Activated naive CD4-positive, alpha-beta T cell treated with anti-CD3 and anti-CD28 coated beads, Interleukin-2, amount 50 U/mL, for 72 hours (primary cell): ENCODE measurements around the gene RNF115. TPM values are rescaled to one million over a fixed set of nuclear protein-coding genes. Genes with fewer than 3 reads are reported as not detected.
"Not testable (repeated sequence)": the region's sequence is repeated elsewhere in the genome, so short reads cannot be mapped to it uniquely, and the experiment has no call there.

Experiments used
- ATAC-seq, 2 donors: fragments of 150-1000 bp; cut with Tn5 transposase; 2 replicates each; pipeline ENCODE4 v1.10.0; 2021; ENCODE audit warnings: mild to moderate bottlenecking in 2 of 2, moderate library complexity in 2 of 2
- DNase-seq, 2 donors: peaks; one replicate each; pipeline ENCODE4 v3.0.0; 2021 to 2022; ENCODE audit warnings: low spot score in 2 of 2
- H3K27ac Mint-ChIP-seq, 2 donors: one replicate each; pipeline ENCODE4 v1.8.0; 2022; ENCODE audit warnings: mild to moderate bottlenecking in 2 of 2, mixed read lengths in 2 of 2
- H3K36me3 Mint-ChIP-seq, 2 donors: one replicate each; pipeline ENCODE4 v1.8.0; 2022; ENCODE audit warnings: mixed read lengths in 2 of 2
- H3K9me3 Mint-ChIP-seq, 2 donors: one replicate each; pipeline ENCODE4 v1.8.0; 2022; ENCODE audit warnings: mixed read lengths in 2 of 2
- total RNA-seq, 2 donors: library from RNA; stranded (reverse); gene quantifications; one replicate each; pipeline ENCODE4 v1.2.3, GENCODE V29; 2022

RNF115 gene
- total RNA-seq, 2 donors from 2014 or later: 10.7 to 12.6 TPM

DNA sequence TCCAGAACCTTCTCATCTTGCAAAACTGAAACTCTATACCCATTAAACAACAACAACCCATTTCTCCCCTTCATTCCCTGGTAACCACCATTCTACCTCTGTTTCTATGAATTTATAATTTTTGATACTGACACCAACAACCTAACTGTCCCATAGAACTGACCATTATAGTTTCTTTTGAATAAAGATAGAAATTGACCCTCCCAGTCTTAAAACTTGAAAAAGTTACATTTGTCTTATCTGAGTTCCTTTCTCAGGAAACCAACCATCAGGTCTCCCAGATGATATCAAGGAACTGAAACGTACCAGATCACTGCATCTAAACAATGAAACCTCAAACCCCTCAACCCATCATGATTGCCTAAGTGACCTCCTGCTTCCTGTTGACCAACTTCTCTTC, 27.1 kb downstream of the RNF115 start:
- Mint-ChIP-seq H3K9me3 (peaks cover 17 to 25% of the 10 kb centered on the region in 2 donors), H3K27ac (no peak overlapping the region), H3K36me3 (peaks cover 33 to 50% of the 10 kb centered on the region in 2 donors)
- no peak for ATAC-seq
- DNase-seq: no peak

DNA sequence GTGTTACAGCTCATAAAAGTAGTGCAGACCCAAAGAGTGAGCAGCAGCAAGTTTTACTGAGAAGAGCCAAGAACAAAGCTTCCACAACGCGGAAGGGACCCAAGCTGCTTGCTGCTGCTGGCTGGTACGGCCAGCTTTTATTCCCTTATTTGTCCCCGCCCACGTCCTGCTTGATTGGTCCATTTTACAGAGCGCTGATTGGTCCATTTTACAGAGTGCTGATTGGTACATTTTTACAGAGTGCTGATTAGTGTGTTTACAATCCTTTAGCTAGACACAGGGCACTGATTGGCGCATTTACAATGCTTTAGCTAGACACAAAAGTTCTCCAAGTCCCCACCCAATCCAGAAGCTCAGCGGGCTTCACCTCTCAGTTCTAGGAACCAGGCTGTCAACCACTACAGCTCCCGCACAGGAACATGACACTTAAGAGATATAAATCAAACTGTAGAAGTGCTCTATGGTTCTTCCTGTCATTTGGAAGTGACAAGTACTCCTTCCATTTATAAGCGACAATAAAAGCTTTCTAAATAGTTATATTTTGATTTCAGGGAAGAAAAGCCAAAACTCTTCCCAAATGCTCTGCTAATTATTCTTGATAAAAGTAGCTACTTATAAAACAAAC, 28.5 kb downstream of the RNF115 start:
- Mint-ChIP-seq H3K27ac (no peak overlapping the region), H3K36me3 (peaks cover 33 to 50% of the 10 kb centered on the region in 2 donors), H3K9me3 (peaks cover 17 to 25% of the 10 kb centered on the region in 2 donors)
- DNase-seq (no peak), ATAC-seq (no peak)

DNA sequence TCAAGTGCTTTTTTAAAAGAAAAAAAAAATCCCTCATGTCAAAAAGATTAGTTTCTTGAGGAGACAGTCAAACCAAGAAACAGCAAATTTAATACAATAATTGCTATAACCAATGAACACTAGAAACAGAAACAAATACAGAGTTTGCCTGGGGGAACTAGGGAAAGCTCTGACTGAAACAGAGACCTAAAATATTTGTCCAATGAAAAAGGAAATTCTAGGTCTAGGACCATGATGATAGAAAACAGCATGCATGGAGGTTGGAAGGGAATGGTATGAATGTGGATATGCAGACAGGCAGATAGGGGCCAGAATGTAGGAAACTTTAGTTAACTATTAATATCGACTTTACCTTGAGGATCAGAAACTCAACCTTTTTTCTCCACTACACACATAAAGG, 31.4 kb downstream of the RNF115 start:
- no peak for DNase-seq
- peaks cover 12 to 14% of the 10 kb centered on the region in 2 donors for H3K9me3 Mint-ChIP-seq
- no peak overlapping the region for H3K27ac Mint-ChIP-seq
- ATAC-seq: no peak
- H3K36me3 Mint-ChIP-seq: peaks cover 23 to 27% of the 10 kb centered on the region in 2 donors

DNA sequence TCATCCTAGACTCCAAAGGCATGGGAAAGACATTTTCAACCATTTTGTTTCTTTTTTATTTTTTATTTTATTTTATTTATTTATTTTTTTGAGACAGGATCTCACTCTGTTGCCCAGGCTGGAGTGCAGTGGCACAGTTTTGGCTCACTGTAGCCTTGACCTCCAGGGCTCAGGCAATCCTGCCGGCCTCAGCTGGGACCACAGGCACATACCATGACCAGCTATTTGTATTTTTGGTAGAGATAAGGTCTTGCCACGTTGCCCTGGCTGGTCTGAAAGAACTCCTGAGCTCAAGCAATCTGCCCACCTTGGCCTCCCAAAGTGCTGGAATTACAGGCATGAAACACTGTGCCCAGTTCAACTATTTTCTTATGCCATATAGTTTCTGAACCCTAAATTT, 32.0 kb downstream of the RNF115 start:
- H3K36me3 Mint-ChIP-seq: peaks cover 17 to 21% of the 10 kb centered on the region in 2 donors
- DNase-seq, H3K27ac Mint-ChIP-seq, ATAC-seq, H3K9me3 Mint-ChIP-seq: not testable (repeated sequence)

DNA sequence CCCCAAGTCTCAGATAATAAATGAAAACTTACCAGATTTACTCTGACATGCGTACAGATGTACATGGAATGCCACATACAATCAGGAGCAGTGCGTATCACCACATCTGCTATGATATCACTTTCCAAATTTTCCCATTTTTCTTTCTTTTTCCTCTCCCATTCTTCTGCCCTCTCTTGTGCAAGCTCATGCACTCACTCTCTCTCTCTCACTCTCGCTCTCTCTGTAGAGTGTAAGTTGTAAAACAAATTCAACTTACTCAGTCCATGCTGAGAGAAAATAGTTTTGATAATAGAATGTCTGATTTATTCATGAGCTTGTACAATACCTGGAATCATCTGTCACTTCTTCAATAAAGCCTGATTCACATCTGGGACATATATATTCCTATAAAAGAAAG, 35.3 kb downstream of the RNF115 start:
- ATAC-seq (no peak), DNase-seq (no peak)
- H3K36me3 Mint-ChIP-seq: peaks cover 0 to 6% of the 10 kb centered on the region in 2 donors
- no peak overlapping the region for H3K27ac Mint-ChIP-seq
- no peaks in the 10 kb centered on the region for H3K9me3 Mint-ChIP-seq

DNA sequence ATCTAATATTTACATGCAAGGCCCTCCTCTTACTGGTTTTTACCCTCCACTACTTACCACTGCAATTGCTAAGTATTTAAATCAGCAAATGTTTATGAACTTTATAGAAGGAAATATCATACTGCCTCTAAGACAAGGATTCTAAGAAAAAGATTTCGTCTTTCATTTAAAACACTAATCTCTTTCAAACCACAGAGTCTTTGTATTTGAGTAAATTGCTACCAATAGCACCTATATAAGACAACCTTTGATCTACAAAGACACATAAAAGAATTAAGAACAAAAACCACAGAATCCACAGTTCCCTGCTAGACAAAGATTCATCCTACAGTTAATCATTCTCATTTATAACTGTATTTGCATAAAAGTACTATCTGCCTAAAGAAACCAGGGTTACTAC, 37.6 kb downstream of the RNF115 start:
- Mint-ChIP-seq H3K27ac (peak overlapping the region; percentile 44 to 67), H3K9me3 (no peaks in the 10 kb centered on the region), H3K36me3 (peaks cover 0 to 6% of the 10 kb centered on the region in 2 donors)
- ATAC-seq (peak; percentile 77 to 86), DNase-seq (no peak)

DNA sequence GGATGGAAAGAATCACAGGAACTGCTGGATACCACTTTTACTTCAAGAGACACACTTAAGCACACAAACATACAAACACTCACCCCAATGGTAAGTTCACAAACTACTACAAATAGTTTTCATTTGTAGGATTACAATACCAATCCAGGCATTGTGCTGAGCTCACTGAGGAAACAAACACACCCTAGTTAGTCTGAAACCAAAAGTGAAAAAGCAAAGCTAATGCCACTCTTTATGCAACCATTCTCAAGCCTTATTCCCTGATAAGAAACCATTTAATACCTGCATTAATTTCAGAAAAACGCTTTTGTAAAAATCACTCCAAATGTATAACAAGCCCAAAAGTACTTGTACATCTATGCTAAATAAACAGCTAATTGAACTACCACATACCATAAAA, 38.3 kb downstream of the RNF115 start:
- ATAC-seq (peak in 1 of 2 donors; percentile 39), DNase-seq (no peak)
- Mint-ChIP-seq H3K36me3 (peaks cover 0 to 6% of the 10 kb centered on the region in 2 donors), H3K27ac (peak overlapping the region in 1 of 2 donors; percentile 67), H3K9me3 (no peaks in the 10 kb centered on the region)

DNA sequence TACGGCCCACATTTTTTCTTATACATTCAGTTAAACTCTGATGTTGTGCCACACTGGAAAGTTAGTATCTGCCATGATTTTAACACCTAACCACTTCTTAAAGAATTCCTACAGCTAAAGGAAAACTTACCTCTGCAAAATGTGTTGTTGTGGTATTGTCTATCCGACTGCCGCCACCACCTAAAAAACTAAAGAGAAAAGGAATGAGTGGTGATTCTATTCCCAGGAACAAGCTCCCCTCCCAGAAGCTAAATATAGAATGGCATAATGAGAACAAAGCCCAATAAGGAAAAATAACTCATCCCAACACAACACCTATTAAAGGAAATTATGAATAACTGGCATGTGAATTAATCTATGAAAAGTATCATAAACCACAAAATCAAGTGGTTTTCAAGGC, 39.5 kb downstream of the RNF115 start:
- Mint-ChIP-seq H3K27ac (no peak overlapping the region), H3K9me3 (no peaks in the 10 kb centered on the region), H3K36me3 (peaks cover 0 to 6% of the 10 kb centered on the region in 2 donors)
- ATAC-seq (no peak), DNase-seq (no peak)

DNA sequence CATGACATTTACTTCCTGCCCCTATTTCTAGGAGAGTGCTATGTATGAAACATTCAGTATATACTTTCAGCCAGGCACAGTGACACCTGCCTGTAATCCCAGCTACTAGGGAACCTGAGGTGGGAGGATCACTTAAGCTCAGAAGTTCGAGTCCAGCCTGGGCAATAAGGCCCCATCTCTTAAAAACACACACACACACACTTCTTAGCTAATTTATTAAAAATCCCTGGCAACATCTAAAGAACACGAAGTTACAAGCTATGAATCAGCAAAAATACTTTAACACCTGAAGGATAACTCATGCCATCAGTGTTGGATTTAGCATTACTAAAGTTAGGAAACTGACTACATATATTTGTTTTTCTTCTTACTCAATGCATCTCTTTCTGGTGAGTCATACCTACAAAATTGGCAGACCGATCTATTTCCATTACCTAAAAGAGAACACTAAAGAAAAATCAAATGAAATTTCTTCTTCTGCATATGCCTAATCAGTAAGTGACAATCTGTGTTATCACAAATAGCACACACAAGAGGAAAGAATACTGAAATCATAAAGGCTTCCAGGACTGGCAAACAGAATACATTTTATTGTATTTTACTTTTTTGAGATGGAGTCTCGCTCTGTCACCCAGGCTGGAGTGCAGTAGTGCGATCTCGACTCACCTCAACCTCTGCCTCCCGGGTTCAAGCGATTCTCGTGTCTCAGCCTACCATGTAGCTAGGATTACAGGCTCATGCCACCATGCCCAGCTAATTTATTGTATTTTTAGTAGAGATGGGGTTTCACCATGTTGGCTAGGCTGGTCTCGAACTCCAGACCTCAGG, 41.4 kb downstream of the RNF115 start:
- Mint-ChIP-seq H3K36me3 (no peaks in the 10 kb centered on the region), H3K9me3 (no peaks in the 10 kb centered on the region), H3K27ac (peak overlapping the region in 1 of 2 donors; percentile 35)
- peak; percentile 41 to 70 for ATAC-seq
- no peak for DNase-seq

DNA sequence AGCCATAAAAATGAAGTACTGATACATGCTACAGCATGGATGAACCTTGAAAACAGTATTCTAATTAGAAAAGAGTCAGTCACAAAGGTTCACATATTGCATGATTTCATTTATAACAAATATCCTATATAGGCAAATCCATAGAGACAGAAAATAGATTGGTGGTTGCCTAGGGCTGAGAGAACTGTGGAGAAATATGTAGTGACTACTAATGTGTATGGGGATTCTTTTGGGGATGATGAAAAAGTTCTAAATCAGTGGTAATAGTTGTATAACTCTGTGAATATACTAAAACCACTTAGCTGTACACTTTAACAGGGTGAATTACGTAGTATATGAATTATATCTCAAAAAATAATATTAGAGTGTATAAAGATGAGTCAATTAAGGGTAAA, 45.8 kb downstream of the RNF115 start:
- Mint-ChIP-seq H3K27ac (no peak overlapping the region), H3K36me3 (peaks cover 0 to 4% of the 10 kb centered on the region in 2 donors), H3K9me3 (no peaks in the 10 kb centered on the region)
- DNase-seq: no peak
- ATAC-seq: no peak

DNA sequence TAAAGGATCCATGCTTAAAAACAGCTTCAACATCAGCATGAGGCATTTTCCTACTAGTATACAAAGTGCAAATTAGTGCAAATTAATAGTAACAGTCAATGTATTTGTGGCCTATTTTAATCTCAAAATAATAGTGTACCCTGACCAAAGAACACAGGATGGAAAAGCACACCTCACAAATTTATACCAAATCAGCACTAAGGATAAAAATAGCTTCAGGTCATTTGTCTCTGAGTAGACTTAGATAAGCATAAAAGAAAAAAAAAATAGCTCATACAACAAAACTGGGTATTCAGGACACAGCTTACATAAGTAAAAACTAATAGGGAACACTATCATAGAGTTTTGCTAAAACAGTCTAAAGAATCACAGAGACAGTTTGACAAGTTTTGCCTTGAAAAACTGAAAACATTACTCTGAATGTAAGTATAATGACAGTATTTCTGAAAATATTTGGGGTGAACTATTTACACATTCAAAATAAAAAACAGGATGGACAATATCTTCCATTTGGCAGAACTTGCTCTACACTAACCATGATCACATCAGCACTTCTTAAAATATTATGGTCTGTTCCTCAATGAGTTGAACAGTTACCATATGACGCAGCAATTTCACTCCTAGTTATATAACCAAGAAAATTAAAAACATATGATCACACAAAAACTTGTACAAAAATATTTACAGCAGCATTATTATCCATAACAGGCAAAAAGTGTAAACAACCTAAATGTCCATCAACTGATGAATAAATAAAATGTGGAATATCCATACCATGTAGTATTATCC, 46.3 kb downstream of the RNF115 start:
- H3K27ac Mint-ChIP-seq: no peak overlapping the region
- H3K36me3 Mint-ChIP-seq: peaks cover 0 to 4% of the 10 kb centered on the region in 2 donors
- H3K9me3 Mint-ChIP-seq: no peaks in the 10 kb centered on the region
- DNase-seq: no peak
- no peak for ATAC-seq

DNA sequence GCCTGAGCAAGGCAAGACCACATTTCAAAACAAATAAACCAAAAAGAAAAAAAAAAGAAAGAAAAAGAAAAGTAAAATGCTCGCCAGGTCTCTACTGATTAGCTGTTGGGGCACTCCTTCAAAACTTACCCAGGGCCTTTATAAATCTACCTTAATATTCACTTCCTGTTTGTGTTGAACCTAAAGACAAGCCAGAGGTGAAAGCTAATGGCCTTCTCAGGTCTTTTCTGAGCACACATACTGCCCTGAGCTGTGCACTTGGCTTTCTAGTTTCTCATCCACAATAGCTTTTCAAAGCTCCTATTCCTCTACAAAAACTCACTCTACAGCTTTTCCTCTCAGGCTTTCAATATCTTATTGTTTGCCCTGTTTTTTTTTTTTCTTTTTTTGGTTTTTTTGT, 50.5 kb downstream of the RNF115 start:
- Mint-ChIP-seq H3K27ac (peak overlapping the region in 1 of 2 donors; percentile 77), H3K36me3 (peaks cover 0 to 4% of the 10 kb centered on the region in 2 donors), H3K9me3 (no peaks in the 10 kb centered on the region)
- DNase-seq: no peak
- no peak for ATAC-seq

DNA sequence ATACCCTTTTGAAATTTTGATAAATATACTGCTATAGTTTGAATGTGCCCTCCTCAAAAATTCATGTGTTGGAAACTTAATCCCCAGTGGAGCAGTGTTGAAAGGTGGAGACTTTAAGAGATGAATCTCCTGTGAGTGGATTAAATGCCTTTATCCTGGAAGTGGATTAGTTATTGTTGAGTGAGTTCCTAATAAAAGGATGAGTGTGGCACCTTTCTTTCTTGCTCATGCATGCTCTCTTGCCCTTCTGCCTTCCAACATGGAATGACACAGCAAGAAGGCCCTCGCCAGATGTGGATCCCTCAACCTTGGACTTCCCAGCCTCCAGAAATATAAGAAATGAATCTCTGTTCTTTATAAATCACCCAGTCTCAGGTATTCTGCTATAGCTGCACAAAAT, 52.8 kb downstream of the RNF115 start:
- Mint-ChIP-seq H3K36me3 (peaks cover 0 to 4% of the 10 kb centered on the region in 2 donors), H3K27ac (no peak overlapping the region), H3K9me3 (no peaks in the 10 kb centered on the region)
- ATAC-seq (no peak), DNase-seq (no peak)

DNA sequence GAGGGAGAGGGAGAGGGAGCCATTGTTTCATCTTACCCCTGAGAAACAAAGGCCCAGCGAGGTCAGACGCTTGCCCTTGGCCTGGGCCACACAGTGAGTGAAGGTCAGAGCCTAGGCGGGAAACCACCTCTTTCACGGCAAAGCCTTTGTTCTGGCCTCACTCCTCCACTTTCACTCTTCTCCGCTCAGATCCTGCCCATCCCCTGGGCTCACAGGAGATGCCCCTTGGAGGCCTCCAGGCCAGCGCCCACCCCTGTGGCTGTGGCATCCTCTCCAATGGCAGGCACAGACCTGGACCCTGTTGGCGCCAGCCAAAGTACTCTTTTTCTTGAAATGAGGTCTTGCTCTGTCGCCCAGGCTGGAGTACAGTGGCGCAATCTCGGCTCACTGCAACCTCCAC, 55.9 kb downstream of the RNF115 start:
- peak overlapping the region in 1 of 2 donors; percentile 55 for H3K27ac Mint-ChIP-seq
- H3K36me3 Mint-ChIP-seq, DNase-seq, H3K9me3 Mint-ChIP-seq: not testable (repeated sequence)
- peak in 1 of 2 donors; percentile 53 for ATAC-seq

DNA sequence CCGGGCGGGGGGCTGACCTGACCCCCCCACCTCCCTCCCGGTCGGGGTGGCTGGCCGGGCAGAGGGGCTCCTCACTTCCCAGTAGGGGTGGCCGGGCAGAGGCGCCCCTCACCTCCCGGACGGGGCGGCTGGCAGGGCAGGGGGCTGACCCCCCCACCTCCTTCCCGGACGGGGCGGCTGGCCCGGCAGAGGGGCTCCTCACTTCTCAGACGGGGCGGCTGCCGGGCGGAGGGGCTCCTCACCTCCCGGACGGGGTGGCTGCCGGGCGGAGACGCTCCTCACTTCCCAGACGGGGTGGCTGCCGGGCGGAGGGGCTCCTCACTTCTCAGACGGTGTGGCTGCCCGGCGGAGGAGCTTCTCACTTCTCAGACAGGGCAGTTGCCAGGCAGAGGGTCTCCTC, 57.0 kb downstream of the RNF115 start:
- ATAC-seq, DNase-seq, H3K36me3 Mint-ChIP-seq, H3K27ac Mint-ChIP-seq, H3K9me3 Mint-ChIP-seq: not testable (repeated sequence)

DNA sequence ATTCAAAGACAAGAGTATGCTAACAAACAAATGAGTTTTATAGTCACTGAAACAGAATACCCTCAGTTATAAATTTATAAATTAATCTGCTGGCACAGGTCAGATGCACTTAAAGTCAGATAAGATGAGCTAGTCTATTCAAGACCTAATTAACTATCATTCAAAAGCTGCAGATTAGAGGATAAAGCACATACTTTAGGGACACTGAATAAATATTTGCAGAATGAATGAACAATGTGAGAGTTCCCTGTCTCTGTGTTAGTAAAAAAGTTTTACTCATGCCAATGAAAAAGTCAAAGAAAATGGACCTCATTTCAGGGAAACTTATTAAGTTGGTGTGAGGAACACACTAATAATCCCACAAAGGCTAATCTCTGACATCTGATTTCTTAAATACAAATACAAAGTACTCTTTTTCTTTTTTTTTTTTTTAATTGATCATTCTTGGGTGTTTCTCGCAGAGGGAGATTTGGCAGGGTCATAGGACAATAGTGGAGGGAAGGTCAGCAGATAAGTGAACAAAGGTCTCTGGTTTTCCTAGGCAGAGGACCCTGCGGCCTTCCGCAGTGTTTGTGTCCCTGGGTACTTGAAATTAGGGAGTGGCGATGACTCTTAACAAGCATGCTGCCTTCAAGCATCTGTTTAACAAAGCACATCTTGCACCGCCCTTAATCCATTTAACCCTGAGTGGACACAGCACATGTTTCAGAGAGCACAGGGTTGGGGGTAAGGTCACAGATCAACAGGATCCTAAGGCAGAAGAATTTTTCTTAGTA, 58.1 kb downstream of the RNF115 start:
- H3K36me3 Mint-ChIP-seq: peaks cover 8 to 15% of the 10 kb centered on the region in 2 donors
- H3K9me3 Mint-ChIP-seq, ATAC-seq, H3K27ac Mint-ChIP-seq, DNase-seq: not testable (repeated sequence)
